NCI-H2107 (cell line): Measurements from ENCODE around the gene NTRK3.

Source experiments
- DNase-seq: peaks from one replicate; lab custom pipeline; 2025; lab: John Stamatoyannopoulos, UW

Gene NTRK3

GRCh38 chr15:88230823-88231222, 25.7 kb downstream of the NTRK3 start:
- no peak for DNase-seq

GRCh38 chr15:88225461-88225860, 31.1 kb downstream of the NTRK3 start:
- DNase-seq, result no peak

GRCh38 chr15:88223084-88223483, 33.5 kb downstream of the NTRK3 start:
- no peak for DNase-seq

DNA sequence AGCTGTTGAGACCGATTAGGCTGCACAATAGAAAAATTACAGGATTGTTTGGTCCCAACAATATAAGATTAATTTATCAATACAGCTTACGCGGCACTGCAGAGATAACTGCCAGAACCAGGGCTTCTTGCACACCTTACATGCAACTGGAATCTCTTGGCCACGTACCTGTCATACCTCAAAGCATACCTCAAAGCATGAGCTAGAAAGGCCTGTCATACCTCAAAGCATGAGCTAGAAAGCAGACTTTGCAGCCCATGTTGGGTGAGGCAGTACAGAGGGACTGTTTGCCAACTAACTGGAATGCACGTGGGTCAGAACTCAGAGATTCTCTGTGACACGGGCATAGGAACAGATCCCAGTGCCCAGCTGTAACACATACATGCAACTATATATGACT, 34.7 kb downstream of the NTRK3 start:
- DNase-seq, result no peak

DNA sequence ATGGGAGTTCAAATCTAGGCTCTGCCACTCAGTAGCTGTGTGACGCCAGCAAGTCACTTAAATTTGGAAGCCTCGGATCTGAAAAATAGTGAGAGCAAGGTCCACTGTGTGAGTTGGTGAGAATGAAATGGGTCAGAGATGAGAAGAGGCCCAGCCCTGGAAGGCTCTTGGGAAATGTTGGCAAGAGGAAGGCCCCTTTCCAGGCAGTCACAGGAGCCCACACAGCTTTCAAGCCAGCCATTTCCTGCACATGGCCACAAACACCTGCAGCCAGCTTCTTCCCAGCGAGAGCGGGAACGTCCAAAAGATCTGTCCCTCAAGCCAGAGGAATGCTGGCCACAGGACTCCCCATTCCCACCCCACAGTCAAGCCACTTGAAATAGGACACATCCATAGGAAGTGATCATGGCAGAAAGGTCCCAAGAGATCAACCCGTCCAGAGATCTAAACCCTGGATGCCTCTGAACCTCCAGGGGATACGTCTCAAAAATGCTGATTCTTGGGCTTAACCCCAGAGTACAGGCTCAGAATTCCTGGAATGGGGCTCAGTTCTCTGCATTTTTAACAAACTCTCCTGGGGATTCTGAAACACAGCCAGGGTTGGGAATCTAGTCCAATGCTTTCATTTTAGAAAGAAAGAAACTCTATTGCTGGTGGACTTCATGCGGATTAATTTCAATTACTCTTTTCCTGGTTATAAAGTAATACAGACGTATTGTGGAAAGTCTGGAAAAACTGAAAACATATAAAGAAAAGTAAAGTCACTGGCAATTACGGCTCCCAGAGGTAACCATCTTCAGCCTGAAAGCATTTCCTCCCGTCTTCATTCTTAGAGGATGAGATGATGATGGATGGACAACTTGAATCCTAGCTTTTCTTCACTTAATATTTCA, 35.9 kb downstream of the NTRK3 start:
- no peak for DNase-seq

- DNase-seq, result no peak
Measured at GRCh38 chr15:88219623-88220022, 36.9 kb downstream of the NTRK3 start.

DNA sequence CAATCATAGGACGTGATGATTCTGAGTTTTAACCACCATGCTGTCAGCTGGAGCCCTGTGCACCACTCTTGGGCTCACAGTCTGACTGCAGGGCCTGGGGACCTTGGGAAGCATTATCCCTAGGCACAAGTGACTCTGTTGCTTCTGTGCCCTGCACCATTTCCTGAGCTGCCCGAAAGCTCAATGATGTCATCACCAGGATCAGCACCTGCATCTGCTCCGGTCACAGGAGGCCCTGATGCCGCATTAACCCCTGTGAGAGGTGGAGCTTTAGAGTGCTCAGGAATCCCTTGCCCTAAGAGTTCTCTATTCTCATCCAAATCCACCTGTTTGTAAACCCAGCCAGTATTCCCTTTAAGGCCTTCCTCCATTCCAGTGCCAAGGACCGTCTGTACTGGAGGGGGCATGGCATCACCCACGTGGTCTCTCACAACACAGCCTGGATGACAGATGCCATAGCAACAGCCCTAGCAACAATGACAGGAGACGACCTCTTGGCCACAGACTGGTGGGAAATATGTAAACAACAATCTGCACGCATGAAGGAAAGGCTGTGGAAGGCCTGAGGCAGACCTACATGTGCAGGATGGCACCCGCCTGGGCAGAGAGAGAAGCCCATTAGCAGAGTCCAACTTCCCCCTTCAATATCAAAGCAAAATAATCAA, 37.9 kb downstream of the NTRK3 start:
- DNase-seq, result no peak

- DNase-seq, result no peak
Measured at GRCh38 chr15:88215066-88215648, 41.4 kb downstream of the NTRK3 start.

DNA sequence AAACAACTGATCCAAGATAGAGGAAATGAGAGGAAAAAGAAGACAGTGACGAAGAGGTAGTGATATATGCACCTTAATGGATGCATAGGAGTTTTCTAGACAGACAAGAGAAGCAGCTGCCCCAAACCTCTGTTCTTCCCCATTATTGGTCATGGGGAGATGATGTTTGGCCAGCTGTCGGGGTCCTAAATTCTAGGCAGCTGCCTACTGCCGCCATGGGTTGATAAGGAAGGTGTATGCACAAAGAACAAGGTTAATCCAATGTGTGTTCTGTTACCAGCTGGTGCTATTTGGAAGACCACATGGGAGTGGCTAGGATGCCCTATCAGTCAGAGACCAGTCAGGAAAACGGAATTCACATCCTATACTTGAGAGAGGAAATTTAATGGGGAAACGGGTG, 47.4 kb downstream of the NTRK3 start:
- DNase-seq, result no peak

- no peak for DNase-seq
Measured at GRCh38 chr15:88208396-88208795, 48.1 kb downstream of the NTRK3 start.

DNA sequence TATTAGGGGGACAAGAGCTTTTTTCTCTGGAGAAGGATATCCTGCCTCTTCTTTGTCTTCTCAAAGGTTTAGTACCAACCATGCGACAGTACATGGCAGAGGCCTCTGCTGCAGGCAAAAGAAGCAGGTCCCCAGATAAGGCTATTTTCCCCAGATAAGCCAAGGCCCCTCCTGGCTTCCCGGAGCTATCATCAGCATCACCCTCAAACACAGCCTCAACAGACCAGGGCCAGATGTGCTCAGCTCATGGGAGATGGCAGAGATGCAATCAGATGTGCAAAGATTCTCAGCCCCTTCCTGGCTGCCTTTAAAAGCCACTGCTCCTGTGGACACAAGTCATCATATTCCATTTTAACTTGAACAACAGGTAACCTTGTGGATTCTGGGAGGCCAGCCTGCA, 49.0 kb downstream of the NTRK3 start:
- DNase-seq, result no peak

- DNase-seq, result no peak
Measured at GRCh38 chr15:88204584-88204983, 52.0 kb downstream of the NTRK3 start.

DNA sequence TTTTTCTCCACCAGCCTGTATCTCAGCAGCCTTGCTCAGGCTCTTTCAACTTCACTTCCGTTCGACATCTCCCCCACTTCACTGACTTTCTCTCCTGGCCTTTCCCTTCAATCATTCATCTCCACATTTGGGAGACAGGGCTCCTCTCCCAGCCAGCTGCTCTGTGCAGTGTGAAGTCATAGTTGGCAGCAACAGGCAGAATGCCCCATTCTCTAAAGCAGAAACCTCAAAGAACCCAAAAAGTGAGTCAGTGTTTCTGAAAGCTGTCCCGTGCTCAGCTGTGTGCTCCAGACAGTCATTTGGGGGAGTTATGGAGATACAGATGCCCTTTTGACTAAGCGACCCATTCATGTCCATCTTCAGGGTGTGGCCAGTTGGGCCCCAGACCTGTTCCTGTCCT, 54.3 kb downstream of the NTRK3 start:
- no peak for DNase-seq

GRCh38 chr15:88201207-88201606, 55.3 kb downstream of the NTRK3 start:
- no peak for DNase-seq

DNA sequence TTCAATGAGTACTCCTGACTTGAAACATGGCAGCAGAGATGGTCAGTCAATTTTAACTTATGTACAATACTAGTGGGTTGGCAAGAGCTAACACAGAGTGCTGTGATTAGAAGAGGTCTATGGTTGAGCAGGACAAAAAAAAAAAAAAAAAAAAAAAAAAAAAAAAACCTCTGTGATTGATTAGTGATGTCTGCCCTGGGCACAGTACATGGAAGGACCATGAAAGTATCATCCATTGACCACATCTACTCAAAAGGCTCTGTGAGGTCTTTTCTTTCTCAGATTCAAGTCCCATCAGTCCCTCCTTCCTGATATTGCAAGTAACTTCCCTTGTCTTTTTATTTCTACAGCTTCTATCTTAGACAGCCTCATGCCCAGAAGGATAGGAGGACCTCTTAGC, 59.6 kb downstream of the NTRK3 start:
- no peak for DNase-seq

DNA sequence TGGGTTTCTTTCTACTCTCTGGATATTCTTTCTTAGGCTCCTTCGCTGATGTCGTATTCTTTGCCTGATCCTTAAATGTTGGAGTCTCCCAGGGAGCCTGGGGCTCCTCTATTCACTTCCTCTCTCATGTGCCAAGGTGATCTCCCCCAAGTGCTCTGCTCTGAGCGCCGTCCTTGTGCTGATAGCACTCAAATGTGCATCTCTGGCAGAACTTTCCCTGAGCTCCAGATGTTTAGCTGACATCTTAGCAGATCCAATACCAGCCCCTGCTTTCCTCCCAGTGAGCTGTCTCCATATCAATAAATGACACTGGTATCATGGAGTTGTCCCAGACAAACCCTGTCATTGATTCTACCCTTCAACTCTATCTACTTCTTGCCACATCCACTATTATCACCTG, 62.4 kb downstream of the NTRK3 start:
- DNase-seq, result no peak

DNA sequence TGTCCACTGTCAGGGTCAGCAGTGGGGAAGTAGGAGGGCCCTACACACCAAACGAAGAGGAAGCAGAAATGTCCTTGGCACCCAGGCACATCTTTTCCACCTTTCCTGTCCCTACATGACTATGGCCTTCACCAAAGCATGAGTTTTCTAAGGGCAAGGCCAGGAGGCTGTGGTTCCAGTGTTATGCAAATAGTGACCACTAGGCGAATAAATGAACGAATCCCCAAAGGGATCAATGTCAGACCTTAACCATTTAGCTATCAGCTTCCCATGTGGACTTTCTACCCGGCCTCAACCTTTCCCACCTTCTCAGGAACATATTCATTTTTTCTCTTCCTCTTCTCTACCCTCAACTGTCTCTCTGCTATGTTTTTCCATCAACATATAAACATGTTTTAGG, 63.1 kb downstream of the NTRK3 start:
- DNase-seq, result no peak

DNA sequence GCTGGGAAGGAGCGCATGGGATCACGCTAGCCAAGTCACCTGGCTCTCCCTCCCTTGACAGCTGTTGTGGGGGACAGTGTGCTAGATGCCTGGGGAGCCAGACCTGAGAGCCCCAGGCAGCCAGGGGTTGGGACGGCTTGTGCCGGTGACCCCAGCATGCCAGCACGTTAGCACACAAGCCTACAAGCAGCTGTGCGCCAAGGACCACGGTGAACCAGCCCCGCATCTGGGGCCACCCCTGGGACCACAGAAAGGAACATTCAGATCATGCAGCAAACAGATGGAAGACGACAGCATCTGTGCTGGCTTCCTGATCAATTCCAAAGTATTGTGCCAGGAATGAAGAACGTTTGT, 64.8 kb downstream of the NTRK3 start:
- no peak for DNase-seq

DNA sequence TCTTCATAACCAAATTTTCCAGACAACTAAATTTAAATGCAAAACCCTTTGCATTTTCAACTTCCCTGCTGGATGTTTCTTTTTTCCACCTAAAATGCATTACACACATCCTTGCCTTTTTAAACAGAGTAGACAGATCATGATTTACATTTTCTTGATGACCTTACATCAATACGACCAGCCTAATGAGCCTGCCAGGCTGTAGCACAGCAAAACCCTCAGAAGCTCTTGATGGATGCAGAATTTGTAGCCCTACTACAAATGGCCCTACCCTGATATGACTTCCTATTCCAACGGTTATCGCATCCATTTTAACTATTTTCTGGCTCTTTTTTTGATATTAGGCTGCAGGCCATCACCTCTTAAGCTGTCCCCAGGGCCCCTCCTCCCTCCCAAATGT, 66.3 kb downstream of the NTRK3 start:
- no peak for DNase-seq

- no peak for DNase-seq
Measured at GRCh38 chr15:88188300-88188699, 68.2 kb downstream of the NTRK3 start.

- no peak for DNase-seq
Measured at GRCh38 chr15:88187195-88187594, 69.3 kb downstream of the NTRK3 start.

GRCh38 chr15:88185584-88185983, 71.0 kb downstream of the NTRK3 start:
- no peak for DNase-seq

DNA sequence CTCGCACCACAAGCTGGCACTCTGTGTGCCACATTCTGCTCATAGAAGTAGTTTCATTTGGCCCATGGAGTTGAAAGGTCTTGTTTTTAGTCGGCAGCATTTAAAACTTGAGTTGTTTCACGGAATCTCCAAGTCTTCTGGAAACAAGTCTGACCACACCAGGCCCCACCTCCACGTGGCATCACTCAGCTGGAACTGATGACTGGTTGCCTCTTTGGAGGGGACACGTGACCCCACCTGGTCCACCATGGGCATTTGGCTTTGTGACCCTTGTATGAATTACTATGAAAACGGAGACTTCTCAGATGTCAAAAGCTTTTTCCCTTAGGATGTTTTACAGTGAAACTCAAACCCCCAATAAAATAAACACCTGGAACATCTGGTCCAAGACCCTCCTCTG, 74.9 kb downstream of the NTRK3 start:
- DNase-seq, result no peak
